DOHH2 (cell line): Measurements from ENCODE around the gene SLC2A11.

Experiments used
- CTCF ChIP-seq: fragments of 200-600 bp; sonication (generic); IDR thresholded peaks from one replicate; pipeline ENCODE4 v1.5.1; 2014; ENCODE audit warnings: antibody characterized with exemption, mild to moderate bottlenecking, low read depth, low read length; ENCODE audit not compliant: poor library complexity, severe bottlenecking
- EZH2phosphoT487 ChIP-seq: fragments of 200-600 bp; sonication (generic); IDR thresholded peaks from 2 replicates; pipeline ENCODE4 v1.6.1; 2017; ENCODE audit warnings: borderline replicate concordance, mild to moderate bottlenecking, antibody characterized with exemption, low read length, moderate library complexity, mixed read lengths

- TF ChIP-seq EZH2phosphoT487 (no peak), CTCF (no peak)
These were observed 41.5 kb downstream of the SLC2A11 start for GRCh38 chr22:23899042-23899745.
